Body of pancreas (tissue), 4 donors: ENCODE data around the gene SAFB2. TPM values are rescaled to one million over a fixed set of nuclear protein-coding genes. Genes with fewer than 3 reads are reported as not detected.
"Not testable (repeated sequence)": the region's sequence is repeated elsewhere in the genome, so short reads cannot be mapped to it uniquely, and the experiment has no call there.

Source experiments
- ATAC-seq: fragments of 150-250 bp; one replicate; pipeline ENCODE4 v1.9.1; 2016
- DNase-seq, 4 donors: peaks; one replicate each; pipeline ENCODE4 v3.0.0-alpha.2; 2019
- H3K27ac ChIP-seq, 4 donors: fragments of 200-600 bp; sonication (generic); 1 replicate in 3 of 4; 2 replicates in 1 of 4; pipeline versions ENCODE4 v1.5.1 to v1.6.1; 2016 to 2019; ENCODE audit warnings: mild to moderate bottlenecking in 1 of 4, mixed read lengths in 1 of 4, moderate library complexity in 1 of 4
- H3K27me3 ChIP-seq, 2 donors: fragments of 200-600 bp; sonication (generic); one replicate each; pipeline ENCODE4 v1.6.0; 2016; ENCODE audit warnings: mild to moderate bottlenecking in 1 of 2
- H3K36me3 ChIP-seq, 2 donors: fragments of 200-600 bp; sonication (generic); replicated peaks in 1 of 2; 2 replicates each; pipeline ENCODE4 v1.5.1; 2016; ENCODE audit warnings: low read depth in 2 of 2; ENCODE audit not compliant: insufficient read depth in 1 of 2
- H3K4me1 ChIP-seq: fragments of 200-600 bp; sonication (generic); one replicate; pipeline ENCODE4 v1.6.0; 2016
- H3K4me3 ChIP-seq, 2 donors: fragments of 200-600 bp; sonication (generic); 1 replicate in 1 of 2; 2 replicates in 1 of 2; pipeline ENCODE4 v1.5.1; 2016 to 2019
- H3K9me3 ChIP-seq, 3 donors: fragments of 200-600 bp; sonication (generic); 1 replicate in 2 of 3; 2 replicates in 1 of 3; pipeline ENCODE4 v1.5.1; 2016
- CTCF ChIP-seq, 7 experiments: fragments of 450-650 bp in 4 of 7; fragments of 200-600 bp in 3 of 7; sonication (generic) in 3 of 7; IDR thresholded peaks; one replicate each; pipeline ENCODE4 v1.5.1; 2016 to 2019; ENCODE audit warnings: antibody characterized with exemption in 7 of 7
- POLR2A ChIP-seq, 3 donors: fragments of 450-650 bp; IDR thresholded peaks; one replicate each; pipeline ENCODE4 v1.6.1; 2016; ENCODE audit warnings: antibody characterized with exemption in 3 of 3, mild to moderate bottlenecking in 2 of 3
- WGBS, 2 donors: methylation state at CpG; one replicate each; pipeline ENCODE4 v1.1.5; 2017; 5-methylcytosine and 5-hydroxymethylcytosine counted together
- intact Hi-C: fragments of 100-400 bp; cut with DNase I; formaldehyde crosslinking; loops from one replicate; pipeline ENCODE4 v1.15.1; 2023
- total RNA-seq, 2 donors: library from RNA; depleted of rRNA; stranded (reverse); fragments of >200 nt; gene quantifications; one replicate each; pipeline ENCODE4 v1.1.0, GENCODE V29; 2016

SAFB2 gene
- total RNA-seq, 2 donors from 2014 or later = 38.7 to 104 TPM

DNA sequence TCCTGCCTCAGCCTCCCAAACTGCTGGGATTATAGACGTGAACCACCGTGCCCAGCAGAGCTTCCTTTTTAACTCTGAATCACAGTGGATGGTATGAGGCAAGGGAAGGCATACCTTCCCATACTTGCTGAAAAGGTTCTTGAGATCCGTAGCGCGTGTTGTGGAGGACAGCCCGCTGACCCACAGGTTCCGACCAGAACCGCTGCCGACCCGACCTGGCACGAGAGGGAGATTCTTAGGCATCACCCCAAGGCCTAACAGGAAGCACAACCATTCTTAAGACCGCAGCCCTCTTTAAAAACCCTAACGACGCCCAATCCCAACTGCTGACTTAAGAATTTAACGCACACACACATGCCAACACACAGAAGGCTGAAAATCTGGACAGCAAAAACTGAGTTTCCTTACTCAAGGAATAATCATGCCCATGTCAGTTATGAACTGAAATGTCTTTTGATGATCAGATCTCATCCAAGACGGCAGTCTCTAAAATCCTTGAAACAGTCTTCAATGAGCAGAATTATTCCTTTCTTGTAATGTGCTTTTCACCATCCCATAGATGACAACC is 12.6 kb downstream of the SAFB2 start:
- no peak for DNase-seq
- no peak overlapping the region for H3K4me3 ChIP-seq
- no peaks in the 10 kb centered on the region for H3K27me3 ChIP-seq
- intact Hi-C loops = no loop called here
- peaks cover 24 to 52% of the 10 kb centered on the region in 2 donors for H3K36me3 ChIP-seq
- H3K27ac ChIP-seq = no peak overlapping the region
- H3K9me3 ChIP-seq = no peaks in the 10 kb centered on the region
- no peaks in the 10 kb centered on the region for H3K4me1 ChIP-seq
- ATAC-seq = no peak
- TF ChIP-seq POLR2A (IDR thresholded peaks at IDR 0.05) (no peak), CTCF (IDR thresholded peaks at IDR 0.05) (no peak)
- 93 to 95% methylated on average over 16 of the region's 16 CpGs for WGBS, 2 donors

GRCh38 chr19:5608766-5609165 is 13.8 kb downstream of the SAFB2 start:
- H3K9me3 ChIP-seq, intact Hi-C loops, ATAC-seq, H3K4me3 ChIP-seq, H3K27me3 ChIP-seq, DNase-seq, H3K4me1 ChIP-seq: not testable (repeated sequence)
- Histone ChIP-seq H3K27ac (peak overlapping the region in 1 of 4 donors; percentile 60), H3K36me3 (peaks cover 19 to 50% of the 10 kb centered on the region in 2 donors)
- 86 to 90% methylated on average over 6 to 8 of the region's 9 CpGs for WGBS, 2 donors

DNA sequence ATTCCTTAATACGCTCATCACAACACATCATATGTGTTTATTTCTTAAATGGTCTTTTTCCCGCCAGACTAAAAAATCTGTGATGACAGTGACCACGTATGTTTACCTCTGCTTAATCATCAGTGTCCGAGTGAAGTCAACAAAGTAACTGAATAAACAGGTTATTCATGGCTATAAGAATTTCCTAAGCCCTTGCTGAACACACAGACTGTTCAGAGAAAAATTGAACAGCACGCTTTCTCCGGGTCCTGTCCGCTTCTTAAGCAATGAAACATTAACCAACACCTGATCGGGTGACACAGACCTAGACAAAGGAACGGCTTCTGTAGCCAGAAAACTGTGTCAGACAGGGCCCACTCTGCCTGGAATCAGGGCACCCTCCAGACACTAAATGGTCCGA is 14.3 kb downstream of the SAFB2 start:
- peaks cover 14 to 47% of the 10 kb centered on the region in 2 donors for H3K36me3 ChIP-seq
- intact Hi-C loops = no loop called here
- no peaks in the 10 kb centered on the region for H3K4me1 ChIP-seq
- DNase-seq = no peak
- peak overlapping the region in 1 of 4 donors; percentile 60 for H3K27ac ChIP-seq
- no peaks in the 10 kb centered on the region for H3K27me3 ChIP-seq
- WGBS, 2 donors = 57 to 74% methylated on average over 10 of the region's 10 CpGs
- ATAC-seq = no peak
- TF ChIP-seq POLR2A (IDR thresholded peaks at IDR 0.05) (no peak), CTCF (IDR thresholded peaks at IDR 0.05) (no peak)
- no peak overlapping the region for H3K4me3 ChIP-seq
- H3K9me3 ChIP-seq = no peaks in the 10 kb centered on the region

GRCh38 chr19:5607318-5608275 is 15.0 kb downstream of the SAFB2 start:
- TF ChIP-seq POLR2A (IDR thresholded peaks at IDR 0.05) (no peak), CTCF (IDR thresholded peaks at IDR 0.05) (no peak)
- H3K4me1 ChIP-seq = no peaks in the 10 kb centered on the region
- WGBS, 2 donors = 83 to 90% methylated on average over 16 of the region's 16 CpGs
- H3K27ac ChIP-seq = peak overlapping the region in 1 of 4 donors; percentile 60
- H3K27me3 ChIP-seq = no peaks in the 10 kb centered on the region
- no peak for DNase-seq
- intact Hi-C loops = no loop called here
- no peaks in the 10 kb centered on the region for H3K9me3 ChIP-seq
- peaks cover 11 to 42% of the 10 kb centered on the region in 2 donors for H3K36me3 ChIP-seq
- no peak overlapping the region for H3K4me3 ChIP-seq
- no peak for ATAC-seq

- Histone ChIP-seq H3K4me1 (no peaks in the 10 kb centered on the region), H3K4me3 (no peak overlapping the region), H3K27ac (no peak overlapping the region), H3K9me3 (no peaks in the 10 kb centered on the region), H3K36me3 (peaks cover 11 to 41% of the 10 kb centered on the region in 2 donors), H3K27me3 (no peaks in the 10 kb centered on the region)
- intact Hi-C loops = no loop called here
- WGBS, 2 donors = 90 to 92% methylated on average over 3 of the region's 3 CpGs
- ATAC-seq (no peak), DNase-seq (no peak)
- TF ChIP-seq POLR2A (IDR thresholded peaks at IDR 0.05) = no peak
- TF ChIP-seq CTCF (IDR thresholded peaks at IDR 0.05) = no peak
These were observed 17.2 kb downstream of the SAFB2 start for GRCh38 chr19:5605362-5605761.
